ENCODE measurements around the gene ARL3. TPM values are rescaled to one million over a fixed set of nuclear protein-coding genes. Genes with fewer than 3 reads are reported as not detected.

ARL3 gene
- total RNA-seq, 4 donors from 2014 or later: 1.6 to 3.8 (median 3.2) TPM

DNA sequence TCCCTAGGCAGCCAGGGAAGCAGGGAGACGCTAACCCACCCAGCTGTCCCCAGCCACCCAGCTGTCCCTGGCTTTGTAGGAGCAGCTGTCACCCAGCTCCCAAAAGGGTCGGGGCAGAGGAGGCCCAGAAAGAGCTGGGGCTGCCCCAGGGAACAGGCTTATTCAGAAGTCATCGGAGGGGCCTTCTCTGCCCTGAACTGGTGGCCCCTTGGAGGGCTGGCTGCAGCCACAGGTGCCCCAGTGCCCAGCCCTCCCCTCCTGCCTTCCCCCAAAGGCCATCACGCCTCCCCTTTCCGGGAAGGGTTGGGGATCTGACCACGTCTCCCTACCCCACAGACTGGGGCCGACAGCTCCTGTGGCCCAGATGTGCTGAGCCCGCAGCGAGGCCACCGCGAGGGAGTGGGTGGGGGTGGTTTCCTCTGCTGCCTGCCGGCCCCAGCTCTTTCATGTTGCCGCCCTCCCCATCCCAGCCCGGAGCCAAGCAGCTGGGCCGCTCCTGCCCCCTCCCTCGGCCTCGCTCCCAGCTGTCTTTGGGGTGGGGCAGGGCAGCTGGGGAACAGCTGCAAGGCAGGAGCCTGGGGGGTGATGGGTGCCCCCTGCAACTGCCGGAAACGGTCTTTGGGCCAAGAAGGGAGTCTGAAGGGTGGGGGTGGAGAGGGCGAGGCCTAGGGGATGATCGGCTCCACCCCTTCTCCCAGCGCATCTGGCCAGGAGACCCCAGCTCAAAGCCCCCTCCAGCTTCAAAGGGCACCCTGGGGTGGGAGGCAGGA, 53.1 kb downstream of the ARL3 start:
- H3K4me3 ChIP-seq (ENCODE audit: low read depth, poor library complexity, severe bottlenecking): no peak overlapping the region
- WGBS, 2 donors: 15 to 25% methylated on average over 1 to 11 of the region's 22 CpGs
- no peak for DNase-seq (ENCODE audit: low spot score in 2 of 2)
- TF ChIP-seq, protein P1, sequence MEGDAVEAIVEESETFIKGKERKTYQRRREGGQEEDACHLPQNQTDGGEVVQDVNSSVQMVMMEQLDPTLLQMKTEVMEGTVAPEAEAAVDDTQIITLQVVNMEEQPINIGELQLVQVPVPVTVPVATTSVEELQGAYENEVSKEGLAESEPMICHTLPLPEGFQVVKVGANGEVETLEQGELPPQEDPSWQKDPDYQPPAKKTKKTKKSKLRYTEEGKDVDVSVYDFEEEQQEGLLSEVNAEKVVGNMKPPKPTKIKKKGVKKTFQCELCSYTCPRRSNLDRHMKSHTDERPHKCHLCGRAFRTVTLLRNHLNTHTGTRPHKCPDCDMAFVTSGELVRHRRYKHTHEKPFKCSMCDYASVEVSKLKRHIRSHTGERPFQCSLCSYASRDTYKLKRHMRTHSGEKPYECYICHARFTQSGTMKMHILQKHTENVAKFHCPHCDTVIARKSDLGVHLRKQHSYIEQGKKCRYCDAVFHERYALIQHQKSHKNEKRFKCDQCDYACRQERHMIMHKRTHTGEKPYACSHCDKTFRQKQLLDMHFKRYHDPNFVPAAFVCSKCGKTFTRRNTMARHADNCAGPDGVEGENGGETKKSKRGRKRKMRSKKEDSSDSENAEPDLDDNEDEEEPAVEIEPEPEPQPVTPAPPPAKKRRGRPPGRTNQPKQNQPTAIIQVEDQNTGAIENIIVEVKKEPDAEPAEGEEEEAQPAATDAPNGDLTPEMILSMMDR (IDR thresholded peaks at IDR 0.05): no peak
- TF ChIP-seq POLR2A (IDR thresholded peaks at IDR 0.05): no peak
- intact Hi-C loops (cut with DNase I; ENCODE audit: low total_unique reads): no loop called here

DNA sequence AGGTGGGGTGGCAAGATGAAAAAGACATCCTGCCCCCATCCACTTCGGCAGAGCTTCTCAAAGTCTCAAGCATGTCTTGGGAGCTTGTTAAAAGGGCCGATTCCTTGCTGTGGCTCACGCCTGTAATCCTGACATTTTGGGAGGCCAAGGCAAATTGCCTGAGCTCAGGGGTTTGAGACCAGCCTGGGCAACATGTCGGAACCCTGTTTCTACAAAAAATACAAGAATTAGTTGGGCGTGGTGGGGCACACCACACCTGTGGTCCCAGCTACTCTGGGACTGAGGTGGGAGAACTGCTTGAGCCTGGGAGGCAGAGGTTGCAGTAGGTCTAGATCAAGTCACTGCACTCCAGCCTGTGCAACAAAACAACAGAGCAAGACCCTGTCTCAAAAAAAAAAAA, 55.4 kb downstream of the ARL3 start:
- intact Hi-C loops (cut with DNase I; ENCODE audit: low total_unique reads): no loop called here

DNA sequence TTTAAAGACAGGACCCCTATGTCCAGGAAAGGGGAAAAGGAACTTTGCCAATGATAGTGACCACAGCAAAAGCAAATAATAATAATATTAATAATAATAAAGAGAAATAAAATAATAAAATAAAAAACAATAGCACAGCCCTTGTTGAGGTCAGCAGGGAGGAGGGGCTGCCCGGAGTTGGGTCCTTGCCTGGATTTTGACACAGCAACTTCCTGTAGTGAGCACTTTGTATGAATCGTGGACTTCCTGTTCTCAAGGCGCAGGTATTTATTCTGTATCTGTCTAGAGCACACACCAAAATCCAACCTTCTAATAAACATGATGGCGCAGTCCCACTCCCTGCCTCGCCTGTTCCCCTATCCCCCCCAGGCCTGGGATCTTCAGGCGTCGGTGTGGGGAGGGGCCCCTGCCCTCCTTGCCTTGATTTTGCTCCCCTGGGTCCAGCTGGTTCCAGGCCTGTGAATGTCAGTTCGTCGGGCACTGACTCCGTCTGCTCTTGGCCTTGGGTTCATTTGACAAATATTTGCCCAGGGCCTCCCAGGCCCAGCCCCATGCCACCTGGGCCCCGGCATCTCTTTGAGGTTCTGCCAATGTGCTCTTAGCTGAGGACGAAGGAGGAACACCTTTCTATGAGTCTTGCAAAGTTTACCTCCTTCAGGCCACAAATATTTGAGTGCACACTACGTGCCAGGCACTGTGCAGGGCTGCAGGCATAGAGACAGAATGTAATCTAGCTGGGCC, 56.0 kb downstream of the ARL3 start:
- TF ChIP-seq, protein P1 (IDR thresholded peaks at IDR 0.05): no peak
- no peak for TF ChIP-seq POLR2A (IDR thresholded peaks at IDR 0.05)
- WGBS, 2 donors: 38 to 48% methylated on average over 13 of the region's 13 CpGs
- no peak overlapping the region for H3K4me3 ChIP-seq (ENCODE audit: low read depth, poor library complexity, severe bottlenecking)
- no peak for DNase-seq (ENCODE audit: low spot score in 2 of 2)
- intact Hi-C loops (cut with DNase I; ENCODE audit: low total_unique reads): no loop called here

More for the DNA sequence above, 55.4 kb downstream of the ARL3 start:
- DNase-seq (ENCODE audit: low spot score in 2 of 2): no peak
- H3K4me3 ChIP-seq (ENCODE audit: low read depth, poor library complexity, severe bottlenecking): no peak overlapping the region
- no peak for TF ChIP-seq POLR2A (IDR thresholded peaks at IDR 0.05)
- TF ChIP-seq, protein P1 (IDR thresholded peaks at IDR 0.05): no peak
- 67 to 80% methylated on average over 5 of the region's 5 CpGs for WGBS, 2 donors

DNA sequence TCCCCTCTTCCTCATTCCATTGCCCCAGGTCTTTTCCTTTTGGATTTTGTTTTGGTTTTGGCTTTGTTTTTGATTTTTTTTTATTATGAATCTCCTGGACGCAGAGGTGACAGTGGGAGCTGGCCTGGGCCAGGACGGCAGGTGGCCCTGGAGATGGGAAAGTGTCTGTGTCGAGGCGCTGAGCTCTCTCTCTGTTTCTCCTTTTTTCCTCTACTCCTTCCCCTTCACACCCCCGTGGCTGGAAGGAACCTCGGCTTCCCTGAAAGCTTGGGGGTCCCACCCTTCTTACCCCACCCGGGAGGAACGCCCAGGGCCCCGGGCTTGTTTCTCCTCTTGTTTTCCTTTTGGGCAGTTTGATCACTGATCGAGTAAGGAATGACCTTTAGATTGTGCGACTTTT, 56.7 kb downstream of the ARL3 start:
- intact Hi-C loops (cut with DNase I; ENCODE audit: low total_unique reads): no loop called here
- TF ChIP-seq POLR2A (IDR thresholded peaks at IDR 0.05): no peak
- TF ChIP-seq, protein P1 (IDR thresholded peaks at IDR 0.05): no peak
- DNase-seq (ENCODE audit: low spot score in 2 of 2): no peak
- 66 to 70% methylated on average over 11 of the region's 11 CpGs for WGBS, 2 donors
- H3K4me3 ChIP-seq (ENCODE audit: low read depth, poor library complexity, severe bottlenecking): no peak overlapping the region

DNA sequence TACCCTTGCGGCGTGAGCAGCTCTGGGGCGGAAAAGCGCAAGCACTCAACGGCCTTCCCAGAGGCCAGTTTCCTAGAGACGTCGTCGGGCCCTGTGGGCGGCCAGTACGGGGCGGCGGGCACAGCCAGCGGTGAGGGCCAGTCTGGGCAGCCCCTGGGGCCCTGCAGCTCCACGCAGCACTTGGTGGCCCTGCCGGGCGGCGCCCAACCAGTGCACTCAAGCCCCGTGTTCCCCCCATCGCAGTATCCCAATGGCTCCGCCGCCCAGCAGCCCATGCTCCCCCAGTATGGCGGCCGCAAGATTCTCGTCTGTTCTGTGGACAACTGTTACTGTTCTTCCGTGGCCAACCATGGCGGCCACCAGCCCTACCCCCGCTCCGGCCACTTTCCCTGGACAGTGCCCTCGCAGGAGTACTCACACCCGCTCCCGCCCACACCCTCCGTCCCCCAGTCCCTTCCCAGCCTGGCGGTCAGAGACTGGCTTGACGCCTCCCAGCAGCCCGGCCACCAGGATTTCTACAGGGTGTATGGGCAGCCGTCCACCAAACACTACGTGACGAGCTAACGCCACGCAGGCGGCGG, 57.3 kb downstream of the ARL3 start:
- no peak overlapping the region for H3K4me3 ChIP-seq (ENCODE audit: low read depth, poor library complexity, severe bottlenecking)
- DNase-seq (ENCODE audit: low spot score in 2 of 2): no peak
- intact Hi-C loops (cut with DNase I; ENCODE audit: low total_unique reads): no loop called here
- TF ChIP-seq, protein P1 (IDR thresholded peaks at IDR 0.05): no peak
- no peak for TF ChIP-seq POLR2A (IDR thresholded peaks at IDR 0.05)
- WGBS, 2 donors: 90% methylated on average over 37 to 41 of the region's 42 CpGs

Data from lower leg skin (tissue), 4 donors.